GM13976 (cell line): ENCODE results near the gene PLP2.

Experiments used
- DNase-seq: peaks from one replicate; pipeline ENCODE4 v3.0.0; 2012; ENCODE audit warnings: low spot score
- in situ Hi-C: fragments of 300-500 bp; cut with MboI; formaldehyde crosslinking; loops from one replicate; pipeline ENCODE4 v1.12.0; 2022; ENCODE audit warnings: low sequenced_read_pairs, mixed read lengths, inconsistent platforms; ENCODE audit not compliant: unreplicated experiment
- TF ChIP-seq, protein P1 (sequence below): IDR thresholded peaks from 2 replicates; pipeline ENCODE4 v1.5.1; 2012; ENCODE audit warnings: borderline replicate concordance, mild to moderate bottlenecking; ENCODE audit not compliant: insufficient read depth; ENCODE audit errors: extremely low read depth, missing control alignments, control extremely low read depth

PLP2 gene

DNA sequence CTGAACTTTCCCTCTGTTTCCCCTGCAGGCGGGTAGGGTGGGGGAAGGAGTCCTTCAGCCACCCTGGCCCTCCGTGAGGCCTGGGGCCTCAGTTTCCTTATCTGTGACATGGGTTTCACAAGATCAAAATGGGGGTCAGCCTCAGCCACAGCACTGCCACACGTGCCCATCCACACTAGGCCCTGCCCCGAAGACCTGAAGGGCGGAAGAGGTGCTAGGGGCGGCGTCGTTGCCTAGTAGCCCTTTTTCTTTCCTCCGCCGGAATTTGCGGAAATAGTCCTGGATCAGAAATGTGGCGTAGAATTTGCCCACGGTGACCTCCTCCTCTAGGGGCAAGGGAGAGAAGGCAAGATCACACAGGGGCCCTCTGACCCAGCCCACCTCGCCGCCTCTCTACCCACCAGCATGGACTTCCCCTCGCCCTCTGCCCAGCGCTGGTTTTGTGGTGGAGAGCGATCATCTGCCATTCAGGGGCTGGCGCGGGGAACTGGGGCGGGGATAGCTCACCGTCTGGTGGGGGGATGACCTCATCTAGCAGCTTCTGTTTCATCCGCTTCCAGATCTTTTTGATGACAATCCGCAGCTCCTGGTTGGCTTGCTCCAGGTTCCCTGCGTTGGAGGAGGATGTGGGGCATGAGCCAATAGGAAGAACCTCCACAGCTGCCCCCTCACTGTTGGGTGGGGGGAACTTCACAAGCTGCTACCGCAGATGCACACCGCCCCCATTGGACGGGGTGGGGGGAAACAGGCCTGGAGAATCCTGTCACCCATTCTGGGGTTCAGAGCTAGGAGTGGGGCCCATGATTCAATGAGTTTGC is 37.9 kb downstream of the PLP2 start:
- TF ChIP-seq, protein P1, sequence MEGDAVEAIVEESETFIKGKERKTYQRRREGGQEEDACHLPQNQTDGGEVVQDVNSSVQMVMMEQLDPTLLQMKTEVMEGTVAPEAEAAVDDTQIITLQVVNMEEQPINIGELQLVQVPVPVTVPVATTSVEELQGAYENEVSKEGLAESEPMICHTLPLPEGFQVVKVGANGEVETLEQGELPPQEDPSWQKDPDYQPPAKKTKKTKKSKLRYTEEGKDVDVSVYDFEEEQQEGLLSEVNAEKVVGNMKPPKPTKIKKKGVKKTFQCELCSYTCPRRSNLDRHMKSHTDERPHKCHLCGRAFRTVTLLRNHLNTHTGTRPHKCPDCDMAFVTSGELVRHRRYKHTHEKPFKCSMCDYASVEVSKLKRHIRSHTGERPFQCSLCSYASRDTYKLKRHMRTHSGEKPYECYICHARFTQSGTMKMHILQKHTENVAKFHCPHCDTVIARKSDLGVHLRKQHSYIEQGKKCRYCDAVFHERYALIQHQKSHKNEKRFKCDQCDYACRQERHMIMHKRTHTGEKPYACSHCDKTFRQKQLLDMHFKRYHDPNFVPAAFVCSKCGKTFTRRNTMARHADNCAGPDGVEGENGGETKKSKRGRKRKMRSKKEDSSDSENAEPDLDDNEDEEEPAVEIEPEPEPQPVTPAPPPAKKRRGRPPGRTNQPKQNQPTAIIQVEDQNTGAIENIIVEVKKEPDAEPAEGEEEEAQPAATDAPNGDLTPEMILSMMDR, result no peak

DNA sequence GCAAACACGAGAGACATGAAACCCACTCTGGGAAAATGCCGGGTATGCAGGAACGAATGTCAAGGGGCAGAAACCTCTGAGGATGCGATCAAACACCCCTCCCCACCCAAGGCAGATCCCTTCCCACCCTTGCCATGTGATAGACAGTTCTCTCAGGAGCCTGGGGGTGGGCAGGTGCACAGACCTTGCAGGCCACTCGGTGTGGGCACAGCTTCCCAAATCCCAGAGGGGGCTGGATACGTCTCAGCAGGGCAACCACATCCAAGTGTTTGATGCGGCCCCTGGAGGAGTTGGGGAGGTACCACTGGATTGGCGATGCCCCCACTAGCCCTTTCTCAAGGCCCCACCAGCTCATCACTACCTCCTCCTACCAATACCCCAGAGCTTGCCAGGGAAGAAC is 38.7 kb downstream of the PLP2 start:
- TF ChIP-seq, protein P1, result no peak
- in situ Hi-C loops, result no loop called here

More for the DNA sequence above, 37.9 kb downstream of the PLP2 start:
- DNase-seq, result no peak
- in situ Hi-C loops, result no loop called here

DNA sequence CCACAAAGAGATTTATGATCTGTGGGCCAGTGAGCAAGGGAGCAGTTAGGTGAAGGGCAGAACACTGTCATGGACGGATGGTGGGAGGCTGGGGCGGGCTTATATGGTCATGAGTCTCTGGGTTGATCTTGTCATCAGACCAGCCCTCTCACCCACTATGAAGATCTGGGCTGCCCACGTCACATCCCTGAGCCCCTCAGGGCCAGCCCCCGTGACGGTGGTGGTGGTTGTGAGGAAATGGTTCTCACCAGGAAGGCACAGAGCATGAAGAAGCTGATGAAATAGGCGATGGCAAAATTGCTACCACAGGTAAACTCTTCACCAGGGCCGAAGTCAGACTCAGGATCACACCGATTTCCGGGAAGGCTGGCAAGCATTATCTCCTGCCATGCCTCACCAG is 39.4 kb downstream of the PLP2 start:
- in situ Hi-C loops, result no loop called here
- no peak for DNase-seq
- TF ChIP-seq, protein P1, result no peak

More for the DNA sequence above, 38.7 kb downstream of the PLP2 start:
- DNase-seq, result no peak

DNA sequence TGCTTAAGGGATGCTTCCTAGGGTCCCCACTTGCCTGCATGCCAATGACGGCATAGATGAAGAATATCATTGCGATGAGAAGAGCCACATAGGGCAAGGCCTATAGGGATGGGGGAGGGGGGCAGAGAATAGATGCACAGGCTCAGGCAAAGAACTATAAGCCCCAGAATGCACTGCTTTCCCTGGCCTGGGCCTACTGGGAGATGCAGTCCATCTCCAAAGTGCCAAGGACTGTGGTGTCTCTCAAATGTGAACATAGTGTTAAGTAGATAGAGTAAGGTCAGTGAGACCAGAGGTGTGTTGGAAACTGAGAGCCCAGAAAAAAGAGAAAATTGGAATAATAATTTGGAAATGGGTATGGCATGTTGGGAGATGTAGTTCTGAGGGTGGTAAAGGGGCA is 40.5 kb downstream of the PLP2 start:
- TF ChIP-seq, protein P1, result no peak
- in situ Hi-C loops, result no loop called here
- no peak for DNase-seq

DNA sequence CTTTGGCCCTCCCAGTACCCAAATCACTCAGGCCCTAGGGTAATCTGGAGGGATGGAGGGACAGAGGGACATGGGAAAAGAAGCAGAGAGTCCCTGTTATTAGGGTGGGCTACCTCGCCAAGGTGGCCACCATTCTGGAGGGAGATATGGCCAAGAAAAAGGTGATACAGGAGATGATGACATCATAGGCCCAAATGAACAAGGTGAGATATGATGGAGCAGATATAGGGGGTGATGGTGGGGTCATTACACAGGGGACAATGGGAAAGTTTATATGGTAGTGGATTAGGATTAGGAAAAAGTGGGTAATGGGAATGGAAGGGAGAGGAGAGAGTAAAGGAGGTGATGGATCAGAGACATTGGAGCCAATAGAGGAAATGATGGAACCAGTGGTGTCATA is 41.2 kb downstream of the PLP2 start:
- TF ChIP-seq, protein P1, result no peak

DNA sequence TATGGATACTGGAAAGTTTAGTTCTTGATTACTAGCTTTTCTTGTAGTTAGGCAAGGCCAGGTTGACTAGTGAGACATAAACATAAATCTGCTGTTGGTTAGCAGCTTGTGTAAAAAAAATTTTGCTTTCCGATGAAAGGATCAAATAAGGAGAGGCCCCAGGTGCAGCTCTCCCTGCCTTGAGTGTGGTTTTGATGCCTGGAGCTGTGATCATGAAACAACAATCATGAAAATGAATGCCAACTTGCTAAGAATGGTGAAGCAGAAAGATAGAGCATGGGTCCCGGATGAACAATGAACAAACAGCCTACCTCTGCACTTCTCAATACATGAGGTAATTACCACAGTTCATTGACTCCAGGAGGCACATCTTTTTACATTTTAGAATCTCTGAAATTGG is 42.7 kb downstream of the PLP2 start:
- no peak for DNase-seq
- in situ Hi-C loops, result no loop called here
- TF ChIP-seq, protein P1, result no peak

More for the DNA sequence above, 41.2 kb downstream of the PLP2 start:
- in situ Hi-C loops, result no loop called here
- DNase-seq, result no peak

DNA sequence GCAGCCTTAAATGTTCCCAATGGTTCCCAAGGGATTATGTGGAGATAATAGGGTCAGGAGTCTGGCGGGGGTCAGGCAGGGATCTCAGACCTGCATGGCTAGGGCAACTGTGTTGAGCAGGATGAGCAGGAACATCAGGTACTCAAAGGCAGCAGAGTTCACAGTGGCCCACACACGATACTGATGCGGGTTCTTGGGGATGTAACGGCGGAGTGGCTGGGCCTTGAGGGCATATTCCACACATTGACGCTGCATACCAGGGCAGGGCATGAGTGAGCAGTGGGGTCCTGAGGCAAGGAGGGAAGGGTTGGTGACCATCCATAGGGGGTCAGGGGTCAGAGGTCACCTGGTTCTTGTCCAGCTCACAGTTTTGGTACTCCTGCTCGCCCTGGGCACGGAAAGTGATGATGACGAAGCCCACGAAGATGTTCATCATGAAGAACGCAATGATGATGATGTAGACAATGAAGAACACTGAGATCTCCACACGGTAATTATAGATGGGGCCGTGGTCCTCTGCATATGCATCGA is 43.4 kb downstream of the PLP2 start:
- DNase-seq, result no peak
- in situ Hi-C loops, result no loop called here
- TF ChIP-seq, protein P1, result no peak
